Measurements from ENCODE around the gene TCF12.

Gene TCF12

DNA sequence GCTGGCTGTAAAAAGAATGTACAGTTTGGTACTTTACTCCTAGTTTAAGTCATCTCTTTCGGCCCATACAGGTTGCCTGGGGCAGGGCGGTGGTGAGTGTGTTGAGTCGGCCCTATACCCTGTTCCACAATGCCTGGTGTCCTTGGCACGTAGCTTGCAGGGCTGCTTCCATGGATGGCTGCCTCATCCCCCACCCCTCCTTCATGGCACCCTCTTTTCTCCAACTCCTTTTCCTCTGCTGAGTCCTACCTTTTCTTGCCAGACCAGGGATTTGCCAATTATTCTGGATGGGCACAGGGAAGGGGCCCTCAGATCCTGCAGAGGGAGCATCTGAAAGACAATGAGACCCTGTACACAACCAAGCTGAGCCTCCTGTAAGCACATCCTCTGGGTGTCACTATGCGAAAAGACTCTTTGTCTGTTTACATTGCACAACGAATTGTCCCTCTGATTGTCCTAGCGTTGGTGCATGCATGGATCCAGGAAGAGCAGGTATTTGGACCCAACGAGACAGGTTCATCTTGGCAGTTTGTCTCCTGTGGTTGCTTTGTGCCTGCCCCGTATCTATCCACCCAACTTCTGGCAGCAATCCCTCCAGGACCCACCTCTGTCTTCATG, 384.3 kb downstream of the TCF12 start:
- H3K4me3 ChIP-seq (ENCODE audit: control insufficient read depth, low read depth, low read length), result no peak overlapping the region
- TF ChIP-seq CTCF (IDR thresholded peaks at IDR 0.05; ENCODE audit: control insufficient read depth, insufficient read depth, low read depth, low read length, missing control alignments), result no peak
- no peak for DNase-seq (ENCODE audit: low read depth)

DNA sequence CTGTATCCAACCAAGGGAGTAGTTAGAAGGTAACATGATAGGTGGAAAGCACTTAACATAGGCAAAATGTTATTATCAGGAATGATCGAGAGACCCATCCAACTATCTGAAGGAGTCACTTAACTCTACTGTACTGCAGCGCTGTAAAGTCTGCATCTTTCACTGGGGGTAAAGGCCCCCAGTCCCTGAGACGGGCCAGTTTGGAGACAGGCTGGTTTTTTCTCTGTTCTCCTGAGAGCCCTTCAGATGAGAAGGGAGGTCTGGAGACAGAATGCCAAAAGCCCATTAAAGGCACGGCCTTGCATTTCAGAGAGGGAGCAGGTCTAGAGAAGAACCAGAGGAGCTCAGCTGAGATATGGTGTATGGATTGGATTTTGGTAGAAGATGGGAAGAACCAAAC, 386.6 kb downstream of the TCF12 start:
- H3K4me3 ChIP-seq (ENCODE audit: control insufficient read depth, low read depth, low read length), result no peak overlapping the region
- TF ChIP-seq CTCF (IDR thresholded peaks at IDR 0.05; ENCODE audit: control insufficient read depth, insufficient read depth, low read depth, low read length, missing control alignments), result no peak
- no peak for DNase-seq (ENCODE audit: low read depth)

DNA sequence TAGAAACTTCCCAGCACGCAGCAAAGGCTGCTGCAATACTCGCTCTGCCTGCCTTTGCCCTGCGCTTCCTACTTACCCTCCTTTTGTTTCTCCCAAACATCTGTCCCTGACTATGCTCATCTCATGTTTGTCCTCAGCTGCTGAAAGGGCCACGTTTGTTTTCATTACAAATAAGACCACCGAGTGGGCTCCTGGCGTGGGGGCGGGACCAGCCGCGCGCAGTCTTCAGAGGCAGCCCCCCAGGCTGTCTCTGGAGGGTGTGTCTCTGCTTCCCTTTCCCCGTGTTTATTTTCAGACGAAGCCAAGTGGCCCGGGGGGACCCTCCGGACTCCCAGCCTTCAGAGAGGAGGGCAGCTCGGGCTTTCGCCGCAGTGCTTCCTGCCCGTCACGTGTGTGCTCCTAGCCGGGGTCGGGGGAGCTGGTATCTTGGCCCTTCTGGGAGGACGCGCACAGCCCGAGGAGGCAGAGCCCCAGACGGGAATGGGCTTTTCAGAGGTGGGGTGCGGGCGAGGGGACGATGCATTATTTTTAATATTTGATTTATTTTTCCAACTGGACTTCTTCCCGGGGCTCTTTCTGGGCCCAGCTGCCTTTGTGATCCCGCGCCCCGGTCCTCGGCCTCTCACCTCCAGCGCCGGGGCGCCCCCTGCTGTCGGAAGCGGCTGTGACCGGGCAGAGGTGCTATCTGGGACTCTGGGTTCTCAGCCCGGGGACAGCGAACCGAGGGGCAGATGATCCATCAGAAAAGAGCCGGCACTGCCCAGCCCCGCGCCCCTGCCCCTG, 387.9 kb downstream of the TCF12 start:
- peak overlapping the region; percentile 62 for H3K4me3 ChIP-seq (ENCODE audit: control insufficient read depth, low read depth, low read length)
- TF ChIP-seq CTCF (IDR thresholded peaks at IDR 0.05; ENCODE audit: control insufficient read depth, insufficient read depth, low read depth, low read length, missing control alignments), result peak; percentile 93
- no peak for DNase-seq (ENCODE audit: low read depth)

GRCh38 chr15:57306944-57307411, 388.5 kb downstream of the TCF12 start:
- peak overlapping the region; percentile 62 for H3K4me3 ChIP-seq (ENCODE audit: control insufficient read depth, low read depth, low read length)
- no peak for DNase-seq (ENCODE audit: low read depth)
- TF ChIP-seq CTCF (IDR thresholded peaks at IDR 0.05; ENCODE audit: control insufficient read depth, insufficient read depth, low read depth, low read length, missing control alignments), result no peak

DNA sequence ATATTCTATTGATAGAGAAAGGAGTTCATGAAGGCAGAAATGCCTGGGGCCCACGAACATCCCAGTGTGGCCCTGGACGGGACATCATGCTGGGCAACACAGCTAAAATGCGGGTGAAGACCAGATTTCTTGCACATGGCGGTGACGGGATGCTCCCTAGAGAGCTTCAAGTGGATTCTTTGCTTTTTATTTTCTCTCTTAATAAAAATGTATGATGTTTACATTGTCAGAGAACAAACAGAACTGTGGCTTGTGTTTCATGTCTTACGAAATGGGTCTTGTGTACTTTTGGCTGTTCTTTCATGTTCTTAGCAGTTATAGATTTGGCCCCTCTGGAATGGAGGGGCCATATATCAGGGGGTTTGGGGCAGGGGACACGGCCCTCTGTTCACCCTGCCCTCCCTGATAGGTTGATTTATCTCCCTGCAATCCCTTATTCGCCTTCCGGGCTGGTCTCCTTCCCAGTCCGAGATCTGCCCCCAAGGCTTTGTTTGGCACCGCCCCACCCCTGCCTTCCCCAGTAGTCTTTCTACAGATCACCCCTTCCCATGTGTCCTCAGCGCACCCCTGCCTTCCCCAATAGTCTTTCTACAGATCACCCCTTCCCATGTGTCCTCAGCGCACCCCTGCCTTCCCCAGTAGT, 389.2 kb downstream of the TCF12 start:
- no peak for DNase-seq (ENCODE audit: low read depth)
- no peak overlapping the region for H3K4me3 ChIP-seq (ENCODE audit: control insufficient read depth, low read depth, low read length)
- TF ChIP-seq CTCF (IDR thresholded peaks at IDR 0.05; ENCODE audit: control insufficient read depth, insufficient read depth, low read depth, low read length, missing control alignments), result no peak

- H3K4me3 ChIP-seq (ENCODE audit: control insufficient read depth, low read depth, low read length), result no peak overlapping the region
- no peak for DNase-seq (ENCODE audit: low read depth)
- no peak for TF ChIP-seq CTCF (IDR thresholded peaks at IDR 0.05; ENCODE audit: control insufficient read depth, insufficient read depth, low read depth, low read length, missing control alignments)
Observed at GRCh38 chr15:57308170-57308545, 389.7 kb downstream of the TCF12 start.

Data from AG09309 (cell line).